GM20000 (cell line): ENCODE data around the gene TBC1D4.
"Not testable (repeated sequence)": the region's sequence is repeated elsewhere in the genome, so short reads cannot be mapped to it uniquely, and the experiment has no call there.

Source experiments
- DNase-seq: peaks from one replicate; pipeline ENCODE4 v3.0.0; 2012; ENCODE audit warnings: low spot score
- CTCF ChIP-seq: IDR thresholded peaks from 2 replicates; pipeline ENCODE4 v1.5.1; 2012; ENCODE audit warnings: mild to moderate bottlenecking, control low read depth; ENCODE audit errors: extremely low read depth, missing control alignments

Gene TBC1D4

DNA sequence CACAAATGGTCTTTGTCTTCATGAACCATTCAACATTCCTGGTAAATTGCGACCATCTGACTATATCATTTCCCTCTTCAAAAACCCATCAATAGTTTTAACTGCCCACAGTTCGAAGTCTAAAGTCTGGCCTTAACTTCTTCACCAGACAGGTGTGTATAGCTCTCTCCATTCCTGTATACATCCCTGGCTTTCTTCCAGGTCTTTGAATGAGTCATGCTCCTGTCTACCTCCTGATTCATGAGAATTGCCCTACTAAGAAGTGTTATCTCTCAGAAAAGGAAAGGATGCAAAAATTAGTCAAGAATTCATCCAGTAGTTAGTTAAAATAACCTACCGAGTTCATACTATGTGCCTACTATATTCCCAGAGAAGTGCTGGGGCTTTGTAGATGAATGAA, 225.0 kb downstream of the TBC1D4 start:
- TF ChIP-seq CTCF, result no peak
- no peak for DNase-seq

GRCh38 chr13:75255653-75256052, 226.3 kb downstream of the TBC1D4 start:
- no peak for DNase-seq

DNA sequence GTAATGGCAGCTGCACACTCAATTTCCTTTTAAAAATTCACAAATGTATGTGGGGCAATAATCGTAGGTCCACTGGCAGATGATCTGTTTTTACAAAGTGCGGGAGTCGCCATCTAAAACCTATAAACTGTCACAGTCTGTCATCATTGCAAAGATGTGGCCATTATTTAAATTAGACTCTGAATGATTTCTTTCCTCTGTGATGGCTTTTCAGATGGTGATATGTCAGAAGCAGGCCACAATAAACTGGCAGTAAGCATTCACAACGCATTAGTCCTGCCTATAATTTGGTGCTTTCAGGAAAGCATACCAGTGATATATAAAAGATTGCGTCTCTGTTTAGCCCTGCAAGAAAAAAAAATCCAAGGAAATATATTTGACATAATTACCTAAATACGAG, 226.8 kb downstream of the TBC1D4 start:
- no peak for DNase-seq
- no peak for TF ChIP-seq CTCF

More at GRCh38 chr13:75255653-75256052, 226.3 kb downstream of the TBC1D4 start:
- no peak for TF ChIP-seq CTCF

DNA sequence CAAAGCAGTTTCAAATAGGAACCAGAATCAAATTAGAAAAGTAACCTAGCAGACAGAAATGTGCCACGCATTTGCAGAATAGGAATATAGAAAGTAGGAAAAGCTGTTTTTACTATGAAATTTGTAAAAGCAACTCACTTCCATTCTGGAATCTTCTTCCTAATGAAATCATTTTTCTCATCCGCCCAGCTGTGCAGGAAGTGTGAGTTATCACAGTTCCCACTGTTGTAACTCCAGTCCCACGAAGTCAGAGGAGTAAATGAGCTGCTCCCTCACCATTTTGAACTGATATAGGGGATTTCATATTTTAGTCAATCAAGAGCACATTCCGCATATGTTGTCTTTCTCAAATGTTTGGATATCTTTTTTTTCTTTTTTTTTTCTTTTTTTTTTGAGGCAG, 230.8 kb downstream of the TBC1D4 start:
- TF ChIP-seq CTCF, result no peak
- DNase-seq, result no peak

DNA sequence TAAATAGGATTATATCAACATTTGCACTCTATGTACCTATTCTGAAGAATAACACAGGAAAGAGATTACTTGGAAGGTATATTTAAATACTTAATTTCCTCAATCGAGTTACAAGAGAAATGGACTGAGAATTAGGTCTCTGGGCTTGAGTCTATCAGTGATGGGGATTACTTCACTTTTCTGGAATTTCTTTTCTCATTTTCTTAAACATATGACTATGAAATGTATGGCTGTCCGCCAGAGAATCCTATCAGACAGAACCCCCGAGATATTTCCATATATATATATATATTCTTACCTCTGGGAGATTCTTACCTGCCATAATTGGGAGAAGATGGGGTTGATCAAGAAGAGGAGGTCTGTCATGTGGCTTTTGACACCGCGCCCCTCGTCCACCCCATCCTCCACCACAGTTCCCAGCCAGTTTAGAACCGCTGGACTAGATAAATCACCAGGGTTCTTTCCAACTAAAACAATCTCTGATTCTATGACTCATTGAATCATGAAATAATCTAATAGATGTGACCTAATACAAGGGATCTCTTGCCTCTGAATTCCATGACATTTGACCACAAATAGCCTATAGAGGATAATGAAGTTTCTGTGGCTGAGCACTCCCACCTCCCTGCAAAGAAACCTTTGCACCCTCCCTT, 231.3 kb downstream of the TBC1D4 start:
- no peak for TF ChIP-seq CTCF
- no peak for DNase-seq

DNA sequence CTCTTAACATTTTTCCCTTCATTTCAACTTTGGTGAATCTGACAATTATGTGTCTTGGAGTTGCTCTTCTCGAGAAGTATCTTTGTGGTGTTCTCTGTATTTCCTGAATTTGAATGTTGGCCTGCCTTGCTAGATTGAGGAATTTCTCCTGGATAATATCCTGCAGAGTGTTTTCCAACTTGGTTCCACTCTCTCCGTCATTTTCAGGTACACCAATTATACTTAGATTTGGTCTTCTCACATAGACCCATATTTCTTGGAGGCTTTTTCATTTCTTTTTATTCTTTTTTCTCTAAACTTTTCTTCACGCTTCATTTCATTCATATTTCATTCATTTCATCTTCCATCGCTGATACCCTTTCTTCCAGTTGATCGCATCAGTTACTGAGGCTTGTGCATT, 236.4 kb downstream of the TBC1D4 start:
- DNase-seq, result not testable (repeated sequence)

DNA sequence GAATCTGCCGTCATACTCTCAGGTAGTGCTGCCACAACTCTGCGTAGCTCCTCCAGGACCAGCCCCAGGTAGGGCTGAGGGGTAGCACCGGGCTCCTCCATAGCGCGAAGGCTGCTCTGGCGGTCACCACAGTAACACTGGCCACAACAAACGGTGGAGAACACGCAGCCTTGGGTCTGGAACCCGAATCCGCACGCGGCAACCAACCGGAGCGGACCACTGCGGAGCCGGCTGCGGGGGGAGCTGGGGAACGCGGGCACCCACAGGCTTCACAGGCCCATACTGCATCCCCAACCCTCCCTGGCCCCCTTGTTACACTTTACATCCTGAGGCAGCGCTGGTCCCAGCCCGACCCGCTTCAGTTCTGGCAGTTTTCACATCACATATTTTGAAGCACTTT, 241.7 kb downstream of the TBC1D4 start:
- not testable (repeated sequence) for DNase-seq

GRCh38 chr13:75236774-75237173, 245.2 kb downstream of the TBC1D4 start:
- TF ChIP-seq CTCF, result no peak
- DNase-seq, result no peak
